B cell (primary cell): ENCODE data around the gene RSL1D1. TPM values are rescaled to one million over a fixed set of nuclear protein-coding genes. Genes with fewer than 3 reads are reported as not detected.

Source experiments
- ATAC-seq: fragments of 200-7000 bp; cut with Tn5 transposase; one replicate; pipeline ENCODE4 v1.10.0; 2021; ENCODE audit warnings: low read depth, mild to moderate bottlenecking, moderate number of reproducible peaks, moderate library complexity
- CTCF ChIA-PET: fragments of 350-600 bp; sonication (Branson Sonifier 250); formaldehyde crosslinking; loops from one replicate; lab custom pipeline; 2021; ENCODE audit warnings: antibody characterized with exemption, inconsistent platforms; lab: Charles Lee
- POLR2A ChIA-PET: fragments of 350-600 bp; sonication (Branson Sonifier 250); formaldehyde crosslinking; loops from one replicate; lab custom pipeline; 2021; ENCODE audit warnings: antibody characterized with exemption; lab: Charles Lee
- DNase-seq: peaks from one replicate; pipeline ENCODE4 v3.0.0; 2013
- H2AFZ ChIP-seq: 2 replicates; pipeline ENCODE4 v1.6.1; 2012; ENCODE audit warnings: mild to moderate bottlenecking, low read depth, low read length; ENCODE audit not compliant: insufficient read depth, poor library complexity, severe bottlenecking
- H3K27ac ChIP-seq, 2 donors: 1 replicate in 1 of 2; 2 replicates in 1 of 2; pipeline ENCODE4 v1.5.1; 2012 to 2013; ENCODE audit warnings: low read length in 2 of 2, mild to moderate bottlenecking in 2 of 2, moderate library complexity in 1 of 2
- H3K27me3 ChIP-seq, 4 experiments: fragments of 200-600 bp in 1 of 4; sonication (generic) in 1 of 4; replicated peaks in 1 of 4; 1 replicate in 2 of 4; 2 replicates in 2 of 4; pipeline versions ENCODE4 v1.6.1 to v1.7.0; 2013 to 2016; ENCODE audit warnings: low read length in 3 of 4, mild to moderate bottlenecking in 2 of 4, mixed read lengths in 1 of 4, moderate library complexity in 1 of 4; ENCODE audit not compliant: insufficient read depth in 4 of 4, control insufficient read depth in 3 of 4; ENCODE audit errors: control extremely low read depth in 1 of 4
- H3K36me3 ChIP-seq, 2 experiments: replicated peaks in 1 of 2; 1 replicate in 1 of 2; 2 replicates in 1 of 2; pipeline versions ENCODE4 v1.6.1 to v1.7.1; 2013; ENCODE audit warnings: low read length in 1 of 2; ENCODE audit not compliant: insufficient read depth in 2 of 2, control insufficient read depth in 1 of 2; ENCODE audit errors: control extremely low read depth in 1 of 2, extremely low read depth in 1 of 2
- H3K4me1 ChIP-seq, 2 donors: fragments of 200-600 bp in 1 of 2; sonication (generic) in 1 of 2; 1 replicate in 1 of 2; 2 replicates in 1 of 2; pipeline versions ENCODE4 v1.5.1 to v1.6.1; 2013 to 2017; ENCODE audit warnings: low read length in 2 of 2; ENCODE audit not compliant: control insufficient read depth in 2 of 2, insufficient read depth in 2 of 2
- H3K4me2 ChIP-seq: replicated peaks from 2 replicates; pipeline ENCODE3; 2012; ENCODE audit warnings: mild to moderate bottlenecking, low read depth, low read length; ENCODE audit not compliant: poor library complexity, severe bottlenecking
- H3K4me3 ChIP-seq, 5 experiments: fragments of 200-600 bp in 1 of 5; sonication (generic) in 1 of 5; 1 replicate in 3 of 5; 2 replicates in 2 of 5; pipeline versions ENCODE4 v1.5.1 to v1.7.0; 2011 to 2016; ENCODE audit warnings: low read length in 4 of 5, mild to moderate bottlenecking in 4 of 5, low read depth in 2 of 5, control low read depth in 1 of 5, moderate library complexity in 1 of 5; ENCODE audit not compliant: insufficient read depth in 1 of 5; ENCODE audit errors: control extremely low read depth in 1 of 5, extremely low read depth in 1 of 5
- H3K79me2 ChIP-seq: fragments of 200-600 bp; sonication (generic); one replicate; pipeline ENCODE4 v1.6.0; 2016; ENCODE audit warnings: low read length; ENCODE audit not compliant: control insufficient read depth, insufficient read depth
- H3K9ac ChIP-seq: fragments of 200-600 bp; sonication (generic); 2 replicates; pipeline ENCODE4 v1.6.1; 2017; ENCODE audit warnings: mild to moderate bottlenecking, low read length, moderate library complexity
- H3K9me3 ChIP-seq, 3 donors: one replicate each; pipeline versions ENCODE4 v1.6.1 to v1.7.1; 2013; ENCODE audit warnings: low read length in 2 of 3; ENCODE audit not compliant: control insufficient read depth in 2 of 3, insufficient read depth in 1 of 3; ENCODE audit errors: control extremely low read depth in 1 of 3
- H4K20me1 ChIP-seq: 2 replicates; pipeline ENCODE4 v1.6.0; 2012; ENCODE audit warnings: mild to moderate bottlenecking, low read length; ENCODE audit not compliant: insufficient read depth, control insufficient read depth, poor library complexity, severe bottlenecking
- H3K27ac Mint-ChIP-seq: one replicate; pipeline ENCODE4 v1.8.0; 2021; ENCODE audit warnings: mixed read lengths
- H3K27me3 Mint-ChIP-seq: one replicate; pipeline ENCODE4 v1.8.0; 2021; ENCODE audit warnings: mixed read lengths
- H3K4me1 Mint-ChIP-seq: one replicate; pipeline ENCODE4 v1.8.0; 2021; ENCODE audit warnings: mixed read lengths
- H3K4me3 Mint-ChIP-seq: one replicate; pipeline ENCODE4 v1.8.0; 2021; ENCODE audit warnings: mixed read lengths
- H3K9me3 Mint-ChIP-seq: one replicate; pipeline ENCODE4 v1.8.0; 2022; ENCODE audit warnings: mixed read lengths; ENCODE audit not compliant: insufficient read depth
- CTCF ChIP-seq: fragments of 200-600 bp; IDR thresholded peaks from one replicate; pipeline ENCODE4 v1.8.0; 2022; ENCODE audit warnings: antibody characterized with exemption, mild to moderate bottlenecking
- EZH2 ChIP-seq: IDR thresholded peaks from 2 replicates; pipeline ENCODE4 v1.6.1; 2012; ENCODE audit warnings: borderline replicate concordance, low read depth, mild to moderate bottlenecking, moderate library complexity, low read length; ENCODE audit not compliant: insufficient read depth, poor library complexity, severe bottlenecking
- WGBS: methylation state at CpG from one replicate; pipeline ENCODE4 v1.1.5; 2013; ENCODE audit warnings: missing lambda C conversion rate; ENCODE audit not compliant: insufficient coverage; 5-methylcytosine and 5-hydroxymethylcytosine counted together
- intact Hi-C: fragments of 100-400 bp; cut with micrococcal nuclease; formaldehyde crosslinking; loops from one replicate; pipeline ENCODE4 v1.10.0; 2022
- polyA plus RNA-seq: library from polyadenylated mRNA; depleted of rRNA; stranded (reverse); fragments of >200 nt; gene quantifications from 2 replicates; pipeline ENCODE4 v1.2.3, GENCODE V29; 2012
- total RNA-seq, 2 donors: library from RNA; stranded (reverse); fragments of 120-200 nt in 1 of 2; gene quantifications; 1 replicate in 1 of 2; 2 replicates in 1 of 2; pipeline versions ENCODE4 v1.2.3 to v1.2.4, GENCODE V29; 2013 to 2022

The RSL1D1 gene
- total and polyA plus RNA-seq, 2 donors (not counting 1 experiment from before 2014, with no cell fraction given), result 21.1 to 167 TPM

DNA sequence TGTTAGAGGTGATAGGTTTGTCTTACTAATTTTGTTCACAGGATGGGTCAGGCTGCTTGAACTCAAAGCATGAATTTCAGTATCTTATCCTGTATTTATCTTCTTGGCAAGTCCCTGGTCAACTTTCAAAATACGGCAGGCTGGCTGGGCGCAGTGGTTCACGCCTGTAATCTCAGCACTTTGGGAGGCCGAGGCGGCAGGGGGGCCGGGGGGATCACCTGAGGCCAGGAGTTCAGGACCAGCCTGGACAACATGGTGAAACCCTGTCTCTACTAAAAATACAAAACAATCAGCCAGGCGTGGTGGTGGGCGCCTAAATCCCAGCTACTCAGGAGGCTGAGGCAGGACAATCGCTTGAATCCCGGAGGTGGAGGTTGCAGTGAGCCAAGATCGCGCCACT, 25.0 kb upstream of the RSL1D1 start:
- Mint-ChIP-seq H3K4me1 (no peaks in the 10 kb centered on the region), H3K27me3 (no peaks in the 10 kb centered on the region), H3K27ac (no peak overlapping the region), H3K9me3 (no peaks in the 10 kb centered on the region), H3K4me3 (no peak overlapping the region)
- H3K27me3 ChIP-seq, result no peaks in the 10 kb centered on the region
- ChIA-PET CTCF (interaction anchor here (1.7 kb wide), 1 partner anchor 192 kb away, joined by 5 read pairs; no protein-coding TSS in a partner anchor), POLR2A (no interaction called here)
- no peak overlapping the region for H3K27ac ChIP-seq
- no peak for TF ChIP-seq EZH2
- no peak for TF ChIP-seq CTCF
- no peak for DNase-seq
- no peak overlapping the region for H3K4me2 ChIP-seq
- H3K4me1 ChIP-seq, result no peaks in the 10 kb centered on the region
- no peaks in the 10 kb centered on the region for H3K9me3 ChIP-seq
- ATAC-seq, result no peak
- H3K9ac ChIP-seq, result no peak overlapping the region
- H3K36me3 ChIP-seq, result peaks cover 10 to 65% of the 10 kb centered on the region in 2 experiments
- no peak overlapping the region for H3K4me3 ChIP-seq
- peaks cover 3% of the 10 kb centered on the region for H3K79me2 ChIP-seq
- no peaks in the 10 kb centered on the region for H4K20me1 ChIP-seq
- 96% methylated on average over 12 of the region's 12 CpGs for WGBS
- no peak overlapping the region for H2AFZ ChIP-seq
- intact Hi-C loops, result no loop called here

- TF ChIP-seq CTCF (no peak), EZH2 (no peak)
- H3K27me3 Mint-ChIP-seq, result no peaks in the 10 kb centered on the region
- WGBS, result no CpG with 5 or more reads among the region's 5 CpGs
- ATAC-seq (no peak), DNase-seq (no peak)
- Histone ChIP-seq H3K4me1 (no peaks in the 10 kb centered on the region), H3K36me3 (peaks cover 10 to 60% of the 10 kb centered on the region in 2 experiments), H3K27me3 (no peaks in the 10 kb centered on the region), H2AFZ (no peak overlapping the region), H4K20me1 (no peaks in the 10 kb centered on the region), H3K4me3 (no peak overlapping the region), H3K9ac (no peak overlapping the region), H3K79me2 (no peaks in the 10 kb centered on the region), H3K4me2 (no peak overlapping the region), H3K9me3 (no peaks in the 10 kb centered on the region), H3K27ac (no peak overlapping the region)
- POLR2A ChIA-PET, result no interaction called here
- H3K9me3 Mint-ChIP-seq, result no peaks in the 10 kb centered on the region
- intact Hi-C loops, result no loop called here
- CTCF ChIA-PET, result interaction anchor here (1.8 kb wide), 1 partner anchor 192 kb away, joined by 7 read pairs; no protein-coding TSS in a partner anchor
- H3K27ac Mint-ChIP-seq, result no peak overlapping the region
- no peaks in the 10 kb centered on the region for H3K4me1 Mint-ChIP-seq
- H3K4me3 Mint-ChIP-seq, result no peak overlapping the region
Measured at GRCh38 chr16:11875721-11876120, 24.4 kb upstream of the RSL1D1 start.
